ENCODE measurements around the gene EXOSC5. TPM values are rescaled to one million over a fixed set of nuclear protein-coding genes. Genes with fewer than 3 reads are reported as not detected.

The EXOSC5 gene
- total and polyA plus RNA-seq, 2 of the 13 experiments (the other 11 are each of a cell fraction or from before 2014, with no cell fraction given) = 24.1 to 26.5 TPM

- TF ChIP-seq ZBTB44 (CRISPR knock-in tag; IDR thresholded peaks at IDR 0.05) (no peak), PHF20 (CRISPR knock-in tag; IDR thresholded peaks at IDR 0.05) (peak; percentile 79), BATF2 (CRISPR knock-in tag; IDR thresholded peaks at IDR 0.05) (no peak), HIC2 (CRISPR knock-in tag; IDR thresholded peaks at IDR 0.05; ENCODE audit: low read depth) (no peak), MNT (IDR thresholded peaks at IDR 0.05) (peak; percentile 100), HOXD1 (CRISPR knock-in tag; IDR thresholded peaks at IDR 0.05) (0 out of 2 replicates have a peak, but pooled peaks have one; percentile 49), PBX3 (CRISPR knock-in tag; IDR thresholded peaks at IDR 0.05; ENCODE audit: borderline replicate concordance) (peak; percentile 69; the same call in 1 of the 2 replicates), RBM39 (IDR thresholded peaks at IDR 0.05; ENCODE audit: low read depth, low read length, poor library complexity, severe bottlenecking) (no peak), EHMT2 (IDR thresholded peaks at IDR 0.05; ENCODE audit: borderline replicate concordance, low read depth, low read length) (no peak), NR2F6 (IDR thresholded peaks at IDR 0.05) (no peak), NR2F6 (CRISPR knock-in tag; IDR thresholded peaks at IDR 0.05) (peak; percentile 10; the same call in 1 of the 2 replicates), ZNF24 (IDR thresholded peaks at IDR 0.05) (peak; percentile 88), HMG20B (CRISPR knock-in tag; conservative IDR thresholded peaks at IDR 0.05) (no peak), KDM4B (CRISPR knock-in tag; IDR thresholded peaks at IDR 0.05) (no peak; the same call in none of the 2 replicates), SNAPC5 (CRISPR knock-in tag; IDR thresholded peaks at IDR 0.05; ENCODE audit: borderline replicate concordance) (no peak), TBX2 (CRISPR knock-in tag; IDR thresholded peaks at IDR 0.05; ENCODE audit: borderline replicate concordance) (peak; percentile 58), MED1 (CRISPR knock-in tag; IDR thresholded peaks at IDR 0.05) (peak; percentile 55), ZNF639 (CRISPR knock-in tag; conservative IDR thresholded peaks at IDR 0.05) (peak; percentile 45; the same call in 1 of the 2 replicates), MAFG (CRISPR knock-in tag; IDR thresholded peaks at IDR 0.05) (no peak), MYNN (CRISPR knock-in tag; IDR thresholded peaks at IDR 0.05; ENCODE audit: low read depth) (no peak)
Measured at GRCh38 chr19:41397086-41398049, at the start of gene EXOSC5, which contains the start of gene BCKDHA (continued).
